Left forelimb (tissue), 1 donor: Measurements from ENCODE around the gene ZNF366.

Experiments
- DNase-seq: peaks from one replicate; pipeline ENCODE4 v3.0.0-alpha.2; 2018; ENCODE audit warnings: low spot score

Gene ZNF366

DNA sequence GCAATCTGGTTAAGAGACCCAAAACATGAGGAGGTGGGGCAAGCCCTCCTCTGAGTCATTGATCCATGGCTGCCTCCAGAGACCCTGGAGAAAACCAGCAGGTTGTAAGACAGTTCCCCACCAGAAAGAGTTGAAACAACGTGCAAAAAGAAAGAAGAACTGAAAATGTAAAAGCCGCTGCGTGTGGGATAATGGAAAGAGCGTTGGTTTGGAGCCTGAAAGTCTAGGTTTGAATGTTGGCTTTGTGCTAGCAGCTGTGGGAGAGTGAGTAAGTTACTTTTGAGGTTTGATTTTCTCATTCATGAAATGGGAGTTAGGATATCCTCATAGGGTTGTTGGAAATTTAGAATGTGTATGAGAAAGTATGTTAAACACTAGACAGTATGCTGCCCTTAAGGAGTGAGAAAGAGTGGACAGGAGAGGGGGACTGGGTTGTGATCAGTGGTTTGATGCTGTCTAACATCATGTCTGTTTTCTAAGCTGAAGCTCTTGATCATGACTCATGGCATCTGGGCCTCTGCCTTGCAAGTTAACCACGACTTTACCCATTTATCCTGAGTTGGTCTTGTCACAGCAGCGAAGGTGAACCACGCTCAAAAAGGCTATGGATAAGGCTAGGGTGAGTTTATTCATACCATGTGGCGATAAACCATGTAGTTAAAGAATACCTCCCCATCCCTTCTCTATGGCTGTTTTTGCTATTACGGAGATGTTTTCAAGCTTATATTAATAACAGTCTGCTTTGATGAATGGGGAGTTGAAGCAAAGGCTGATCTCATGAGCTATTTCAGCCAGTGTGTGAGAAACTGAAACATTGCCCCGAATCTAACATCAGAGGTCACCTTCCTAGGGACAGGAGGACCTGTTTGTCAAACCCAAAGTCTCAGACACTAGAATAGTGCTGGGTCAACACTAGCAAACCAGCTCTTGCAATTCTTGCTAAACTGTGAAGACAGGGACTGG lies 41.3 kb downstream of the ZNF366 start:
- DNase-seq = no peak

DNA sequence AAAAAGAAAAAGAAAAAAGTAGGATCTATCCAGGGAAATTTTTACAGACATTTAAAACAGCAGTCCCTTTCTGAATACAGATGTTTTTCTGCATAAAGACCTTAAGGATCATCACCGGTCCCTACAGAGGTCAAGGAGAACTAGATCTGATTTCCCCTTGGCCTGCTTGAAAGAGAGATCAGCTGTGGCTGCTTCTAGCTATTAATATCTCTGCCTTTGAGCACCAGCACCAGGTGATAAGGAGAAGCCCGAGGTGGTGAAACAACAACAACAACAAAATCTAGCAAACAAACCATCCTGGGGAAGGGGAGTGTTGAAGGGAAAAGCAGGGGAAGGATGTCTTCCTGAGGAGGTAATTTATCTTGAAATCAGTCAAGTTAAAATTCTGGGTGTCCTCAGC lies 42.1 kb downstream of the ZNF366 start:
- DNase-seq = no peak

DNA sequence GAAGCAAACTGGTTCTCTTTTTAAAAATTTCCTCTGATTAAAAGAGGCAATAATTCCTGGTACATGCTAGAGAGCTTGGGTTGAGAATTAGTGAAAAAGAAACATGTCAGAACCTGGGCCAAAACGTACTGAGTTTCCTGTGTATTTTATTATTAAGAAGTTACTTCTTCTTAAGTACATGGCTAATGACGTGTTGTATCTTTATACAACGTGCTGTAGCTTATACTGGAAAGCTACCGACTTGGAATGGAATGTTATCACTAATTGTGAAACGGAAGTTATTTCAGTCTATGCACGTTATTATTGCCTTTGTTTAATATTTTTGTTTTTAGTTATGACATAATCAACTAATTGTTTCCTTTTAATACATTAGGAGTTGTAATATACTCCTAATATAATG lies 43.1 kb downstream of the ZNF366 start:
- DNase-seq = no peak

DNA sequence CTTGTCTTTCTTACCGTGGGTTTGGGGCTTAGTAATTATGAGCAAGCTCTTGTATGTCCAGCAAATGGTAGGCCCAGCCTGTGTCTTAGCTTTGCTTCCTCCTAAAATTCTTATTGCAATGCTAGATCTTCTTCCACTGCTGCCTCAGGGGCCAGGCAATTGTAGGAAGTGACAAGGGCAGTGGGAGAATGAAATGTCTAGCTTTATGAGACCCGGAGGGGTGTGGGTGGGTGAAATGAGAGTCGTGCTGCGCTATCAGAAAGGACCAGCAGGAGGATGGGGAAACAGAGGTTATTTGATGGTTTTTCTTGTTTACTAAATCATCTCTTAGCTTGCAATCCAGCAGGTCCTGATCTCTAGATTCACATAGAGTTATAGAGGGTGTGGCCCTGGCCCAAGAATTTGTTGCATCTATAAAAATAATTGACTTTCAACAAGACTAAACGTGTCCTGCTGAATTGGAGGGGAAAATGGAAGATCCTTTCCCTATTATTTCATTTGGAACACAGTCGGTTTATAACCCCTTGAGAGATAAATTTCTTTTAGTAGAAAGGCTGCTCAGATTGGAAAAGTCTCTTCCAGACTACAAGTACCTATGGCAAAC lies 43.7 kb downstream of the ZNF366 start:
- no peak for DNase-seq

DNA sequence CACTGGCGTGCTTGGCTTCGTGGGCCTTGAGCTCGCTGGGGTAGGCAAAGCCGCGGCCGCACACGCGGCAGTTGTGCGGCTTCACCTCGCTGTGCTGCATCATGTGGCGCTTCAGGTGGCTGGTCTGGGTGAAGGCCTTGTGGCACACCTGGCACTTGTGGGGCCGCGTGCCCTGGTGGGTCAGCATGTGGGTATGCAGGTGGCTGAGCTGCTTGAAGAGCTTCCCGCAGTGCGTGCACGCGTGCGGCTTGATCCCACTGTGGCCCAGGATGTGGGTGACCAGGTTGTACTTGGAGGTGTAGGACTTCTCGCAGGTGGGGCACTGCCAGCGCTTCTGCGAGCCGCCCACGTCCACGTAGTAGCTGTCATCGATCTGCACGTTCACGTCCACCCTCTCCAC lies 46.8 kb downstream of the ZNF366 start:
- DNase-seq = no peak

DNA sequence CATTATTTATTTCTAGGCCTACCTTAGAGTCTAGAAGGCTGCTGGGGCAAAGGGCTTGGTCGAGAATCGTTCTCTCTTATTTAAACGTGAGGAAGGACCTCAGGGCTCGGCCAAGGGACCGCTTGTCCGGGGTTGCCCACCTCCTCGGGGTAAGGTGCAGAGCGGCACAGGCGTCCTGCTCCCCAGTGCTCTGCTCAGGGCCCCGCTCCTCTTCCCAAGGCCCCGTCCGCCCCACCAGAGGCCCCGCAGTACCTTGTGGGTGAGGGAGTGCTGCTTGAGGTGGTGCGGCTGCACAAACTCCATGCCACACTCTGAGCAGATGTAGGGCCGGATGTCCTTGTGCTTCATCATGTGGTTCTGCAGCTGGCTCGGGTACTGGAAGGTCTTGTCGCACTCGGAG lies 47.3 kb downstream of the ZNF366 start:
- DNase-seq = no peak

DNA sequence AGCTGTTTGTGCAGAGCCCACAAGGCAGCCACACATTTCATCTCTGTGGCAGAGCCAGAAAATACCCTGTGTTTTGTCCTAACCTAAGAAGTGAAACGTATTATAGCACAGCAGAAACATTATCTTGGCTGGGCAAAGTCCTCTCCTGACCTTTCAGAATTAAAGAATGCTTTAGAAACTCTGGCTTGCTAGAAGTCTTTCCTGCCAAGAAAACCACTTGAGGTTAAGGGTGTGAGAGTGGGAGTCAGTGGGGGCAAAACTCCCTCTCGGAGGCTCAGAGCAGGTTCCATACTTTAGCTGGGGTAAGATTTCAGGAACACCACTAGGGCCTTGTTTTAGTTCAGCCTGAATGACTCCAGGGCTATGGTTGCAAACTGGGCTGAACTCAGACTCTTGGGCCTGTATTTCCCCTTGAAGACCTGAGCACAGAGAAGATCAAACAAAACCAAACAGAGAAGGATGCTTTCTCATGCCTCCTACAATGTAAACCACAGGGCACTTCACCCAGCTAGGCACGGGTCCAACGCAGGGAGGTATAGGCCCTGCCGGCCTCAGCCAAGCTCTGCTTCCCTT lies 48.0 kb downstream of the ZNF366 start:
- DNase-seq = no peak

DNA sequence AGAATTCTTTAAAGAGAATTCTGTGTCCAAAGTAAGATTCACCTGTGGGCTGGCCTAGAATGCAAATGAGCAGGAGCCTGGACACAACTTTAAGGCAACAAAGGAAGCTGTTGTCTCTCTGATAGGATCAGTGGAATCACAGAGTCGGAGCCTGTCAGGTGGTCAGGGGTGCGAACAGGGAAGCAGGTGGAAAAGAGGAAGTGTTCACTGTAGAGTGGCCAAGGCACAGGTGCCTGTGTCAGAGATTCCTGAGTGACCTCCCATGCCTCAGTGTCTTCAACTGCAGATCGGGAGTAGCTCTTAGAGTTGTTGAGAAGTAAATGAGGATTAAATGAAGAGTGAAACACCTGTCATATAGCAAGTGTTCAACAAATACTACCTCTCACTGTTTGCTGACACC lies 48.8 kb downstream of the ZNF366 start:
- DNase-seq = no peak

DNA sequence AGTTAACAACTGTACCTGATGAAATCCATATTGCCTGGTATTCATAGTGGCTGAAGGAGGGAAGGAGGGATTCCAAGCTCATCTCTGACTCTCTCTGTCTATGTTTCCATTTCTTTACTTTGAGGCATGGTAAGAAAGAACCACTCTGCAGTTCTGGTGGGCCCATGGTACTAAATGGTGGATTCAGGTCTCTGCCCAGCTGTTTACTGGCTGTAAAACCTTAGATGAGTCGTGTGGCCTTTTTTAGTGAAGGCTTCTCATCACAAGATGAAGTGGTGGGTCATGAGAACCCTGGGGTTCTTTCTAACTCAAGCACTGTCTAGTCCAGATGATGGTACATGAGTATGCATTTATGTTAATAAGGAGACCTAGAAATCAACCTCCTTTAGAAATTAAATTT lies 49.7 kb downstream of the ZNF366 start:
- DNase-seq = no peak

DNA sequence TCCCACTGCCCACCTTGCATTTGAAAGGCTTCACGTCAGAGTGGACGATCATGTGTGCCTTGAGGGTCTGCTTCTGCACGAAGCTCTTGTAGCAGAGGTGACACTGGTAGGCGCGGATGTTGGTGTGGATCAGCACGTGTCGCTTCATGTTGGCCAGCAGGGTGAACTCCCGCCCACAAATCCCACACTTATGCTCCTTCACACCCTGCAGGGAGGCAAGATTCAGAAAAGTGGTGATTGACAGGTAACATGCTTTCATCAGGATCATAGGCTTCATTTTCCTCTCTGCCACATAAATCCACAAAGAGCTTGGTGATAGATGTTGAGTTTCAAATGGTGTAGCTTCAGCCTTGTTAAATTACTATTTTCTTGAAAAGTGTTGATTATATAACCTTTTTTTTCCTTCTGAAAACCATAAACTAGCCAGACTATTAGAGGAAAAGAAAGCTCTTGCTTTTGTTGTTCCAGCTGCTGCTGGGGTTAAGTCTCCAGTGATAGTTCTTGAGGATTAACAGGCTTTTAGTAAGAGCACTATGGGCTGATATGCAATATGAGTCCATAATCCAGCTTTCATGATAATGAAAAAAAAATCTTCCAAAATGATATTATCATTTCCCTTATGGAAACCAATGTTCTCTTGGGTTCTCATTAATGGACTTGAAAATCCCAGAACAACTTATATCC lies 50.7 kb downstream of the ZNF366 start:
- no peak for DNase-seq

DNA sequence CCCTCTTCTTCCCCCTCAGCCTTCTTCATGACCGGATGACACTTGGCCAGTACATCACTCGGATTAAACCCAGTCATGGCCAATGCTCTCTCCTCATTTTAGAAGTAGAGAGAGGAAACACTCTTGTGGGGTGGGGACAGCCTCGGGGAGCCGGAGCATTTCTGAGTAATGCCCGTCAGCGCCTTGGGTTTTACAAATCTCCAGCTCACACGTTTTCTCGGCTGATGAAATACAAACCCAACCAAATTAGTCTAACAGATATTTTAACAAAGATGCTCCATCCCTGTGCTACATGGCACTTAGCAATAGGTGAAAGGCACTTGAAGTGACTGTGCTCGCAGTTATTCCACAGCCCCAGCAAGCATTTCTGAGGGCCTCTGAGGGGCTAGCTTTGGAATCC lies 51.7 kb downstream of the ZNF366 start:
- no peak for DNase-seq

DNA sequence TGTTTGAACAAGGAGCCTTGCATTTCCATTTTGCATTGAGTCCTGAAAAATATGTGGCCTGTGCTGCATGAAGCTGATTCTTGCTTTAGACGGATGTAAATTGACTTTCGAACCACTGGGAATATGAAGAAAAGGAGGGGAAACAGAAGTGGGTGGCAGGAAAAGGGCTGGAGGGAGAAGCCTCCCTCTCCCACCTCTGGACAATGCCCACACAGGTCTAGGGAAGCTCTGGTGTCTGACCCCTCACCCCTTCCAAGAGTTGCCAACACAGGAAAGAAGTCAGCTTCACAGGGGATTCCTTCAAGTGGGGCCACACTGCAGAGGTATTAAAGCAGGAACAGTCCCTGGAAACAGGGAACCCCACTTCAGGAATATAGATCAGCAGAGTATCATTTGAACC lies 52.2 kb downstream of the ZNF366 start:
- DNase-seq = no peak

DNA sequence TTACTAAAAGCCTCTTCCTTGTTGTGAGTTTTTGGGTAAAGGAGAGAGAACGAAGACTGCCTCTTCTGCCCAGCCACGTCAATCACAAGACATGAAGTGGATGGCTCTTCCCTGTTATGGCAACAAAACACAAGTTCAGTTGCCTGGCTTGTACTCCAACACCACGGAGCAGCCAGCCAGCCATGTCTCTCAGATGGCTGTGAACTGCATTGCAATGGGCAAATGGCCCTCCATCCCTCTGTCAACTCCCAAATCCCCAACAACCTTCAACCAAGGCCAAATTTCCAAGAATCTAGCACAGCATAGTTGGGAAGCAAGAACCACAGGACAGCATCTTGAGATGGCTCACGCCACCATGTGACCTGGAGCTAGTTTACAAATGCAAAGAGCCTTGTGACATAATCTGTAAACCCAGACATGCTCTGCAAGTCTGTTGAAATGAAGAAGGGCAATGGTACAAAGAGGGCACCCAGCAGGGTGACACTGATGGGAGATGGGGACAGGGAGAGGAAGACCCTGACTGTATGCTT lies 53.9 kb downstream of the ZNF366 start:
- DNase-seq = no peak

DNA sequence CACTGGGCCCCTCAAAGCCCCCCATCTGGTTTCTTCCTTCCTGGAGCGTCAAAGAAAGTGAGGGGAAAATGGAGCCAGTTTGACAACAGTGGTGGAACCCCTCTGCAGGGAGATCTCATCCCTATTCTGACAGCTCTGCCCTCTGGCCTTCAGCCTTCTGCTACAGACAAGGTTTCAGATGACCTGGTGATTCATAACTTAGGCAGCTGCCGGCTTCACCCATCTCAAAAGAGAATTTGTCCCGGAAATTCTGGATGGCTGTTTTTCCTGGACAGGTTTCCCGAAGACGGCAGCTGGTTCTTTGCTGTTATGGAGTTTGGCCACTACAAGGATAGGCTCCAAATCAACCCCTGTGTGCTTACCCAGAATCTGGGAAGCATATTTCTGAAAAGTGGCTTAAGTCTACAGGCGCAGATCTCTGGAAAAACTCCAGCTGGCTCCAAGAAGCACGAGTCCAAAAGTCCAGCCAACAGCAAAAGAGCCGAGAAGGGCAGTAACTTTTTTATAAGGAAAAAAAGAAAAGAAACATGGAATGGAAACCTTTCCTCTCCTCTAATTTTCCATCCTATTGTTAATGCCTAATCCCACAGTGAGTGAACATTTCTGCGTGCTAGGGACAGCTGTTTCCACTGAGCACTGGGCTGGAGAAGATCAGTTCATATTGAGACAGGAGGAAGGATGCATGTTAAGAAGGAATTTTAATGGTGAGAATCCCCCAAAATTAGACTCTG lies 54.5 kb downstream of the ZNF366 start:
- peak; percentile 87 for DNase-seq

DNA sequence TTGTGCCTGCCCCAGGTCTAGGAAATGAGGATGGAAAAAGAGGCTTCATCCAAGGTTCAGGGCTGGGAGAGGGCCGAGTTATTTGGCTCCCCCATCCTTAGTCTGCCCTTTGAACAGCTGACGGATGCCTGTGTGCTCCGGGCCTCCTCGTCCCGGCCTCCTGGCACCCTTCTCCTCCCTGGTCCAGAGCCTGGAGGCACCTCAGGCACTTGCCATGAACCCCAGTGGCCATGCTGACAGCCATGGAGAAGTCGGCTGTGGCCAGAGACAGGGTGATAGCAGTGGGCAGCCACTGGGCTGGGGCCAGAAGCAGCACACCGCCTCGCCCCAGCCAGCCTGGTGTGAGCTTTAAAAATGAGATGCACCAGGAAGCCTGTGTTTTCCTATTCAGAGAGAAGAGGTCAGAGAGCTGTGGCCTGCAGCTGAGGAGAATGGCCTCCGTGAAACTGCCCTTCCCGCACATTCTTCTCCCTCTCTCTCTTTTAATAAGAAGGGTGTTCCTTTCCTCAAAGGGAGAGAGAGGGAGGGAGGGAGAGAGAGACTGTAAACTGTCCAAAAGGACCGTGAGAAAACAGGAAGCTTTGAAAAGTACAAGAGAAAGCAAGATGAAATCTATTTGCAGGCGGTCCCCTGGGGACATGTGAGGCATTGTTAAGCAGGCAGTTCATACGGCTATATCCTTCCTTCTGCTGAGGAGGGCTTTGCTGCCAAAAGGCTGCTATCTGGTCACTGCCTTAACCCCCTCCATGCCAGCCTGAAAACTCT lies 55.3 kb downstream of the ZNF366 start:
- DNase-seq = peak; percentile 86

DNA sequence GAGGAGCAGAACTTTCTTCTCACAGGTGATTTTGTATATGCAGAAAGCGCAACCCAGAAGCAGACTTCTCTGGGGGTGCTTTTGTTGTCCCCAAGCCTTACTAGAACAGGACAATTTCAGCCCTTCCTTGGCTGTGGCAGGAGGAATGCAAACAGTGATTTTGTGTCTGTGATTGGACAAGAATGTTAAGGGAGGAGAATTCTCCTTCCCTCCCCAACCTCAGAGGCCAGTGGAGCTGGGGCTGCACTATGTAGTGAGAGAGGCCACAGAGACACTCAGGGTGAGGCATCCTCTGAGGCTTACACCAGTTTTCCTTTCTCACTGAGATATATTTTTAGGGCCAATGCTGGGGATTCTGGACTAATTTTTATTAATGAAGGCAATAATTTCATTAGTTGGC lies 58.8 kb downstream of the ZNF366 start:
- no peak for DNase-seq

DNA sequence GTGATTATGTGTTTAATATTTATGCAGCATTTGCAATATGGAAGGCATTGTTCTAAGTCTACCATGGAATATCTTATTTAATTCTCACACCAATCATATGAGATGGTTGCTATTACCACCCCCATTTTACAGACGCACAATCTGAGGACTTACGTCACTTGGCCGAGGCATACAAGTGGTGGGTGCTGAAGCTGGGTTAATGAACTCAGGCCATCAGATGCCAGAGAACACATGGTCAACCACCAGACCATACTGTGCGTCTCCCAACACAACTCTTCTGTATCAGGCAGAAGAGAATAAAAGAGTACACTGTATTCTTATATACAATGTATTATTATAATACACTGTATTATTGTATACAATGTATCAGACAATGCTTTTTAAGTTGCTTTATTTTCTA lies 59.5 kb downstream of the ZNF366 start:
- DNase-seq = no peak

DNA sequence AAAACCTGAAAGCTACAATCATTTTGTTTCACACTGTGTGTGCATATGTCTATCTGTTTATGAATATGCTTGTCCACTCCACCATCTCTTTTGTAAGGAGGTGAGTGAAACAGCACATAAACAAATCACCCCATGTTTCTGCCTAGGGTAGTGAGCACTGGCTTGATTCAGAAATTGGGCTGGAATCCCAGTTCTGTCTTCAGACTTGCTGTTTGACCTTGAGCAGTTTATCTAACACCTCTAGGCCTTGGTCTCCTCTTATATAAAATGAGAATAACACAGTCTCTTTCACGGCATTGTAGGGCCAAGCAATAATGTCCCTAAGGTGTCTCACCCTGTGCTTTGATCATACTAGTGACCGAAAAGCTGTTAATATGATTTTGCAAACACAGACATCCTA lies 61.2 kb downstream of the ZNF366 start:
- no peak for DNase-seq

DNA sequence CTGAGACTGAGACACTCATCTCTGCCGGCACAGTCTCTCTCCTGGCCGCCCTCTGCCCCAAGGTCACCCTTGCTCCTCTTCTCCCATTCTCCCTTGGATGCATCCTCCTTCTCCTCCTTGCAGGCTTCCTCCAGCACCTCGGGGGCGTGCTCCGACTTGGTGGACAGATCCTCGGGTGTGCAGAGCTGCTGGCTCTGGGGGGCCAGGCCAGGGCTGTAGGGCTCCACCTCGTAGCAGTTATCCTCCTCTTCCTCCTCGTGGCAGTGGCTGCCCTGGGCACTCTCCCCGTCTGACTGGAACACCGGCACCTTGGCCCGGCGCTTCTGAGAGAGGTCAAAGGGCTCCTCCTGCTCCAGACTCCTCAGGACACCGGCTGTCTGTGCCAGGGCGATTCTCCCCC lies 63.3 kb downstream of the ZNF366 start:
- no peak for DNase-seq

DNA sequence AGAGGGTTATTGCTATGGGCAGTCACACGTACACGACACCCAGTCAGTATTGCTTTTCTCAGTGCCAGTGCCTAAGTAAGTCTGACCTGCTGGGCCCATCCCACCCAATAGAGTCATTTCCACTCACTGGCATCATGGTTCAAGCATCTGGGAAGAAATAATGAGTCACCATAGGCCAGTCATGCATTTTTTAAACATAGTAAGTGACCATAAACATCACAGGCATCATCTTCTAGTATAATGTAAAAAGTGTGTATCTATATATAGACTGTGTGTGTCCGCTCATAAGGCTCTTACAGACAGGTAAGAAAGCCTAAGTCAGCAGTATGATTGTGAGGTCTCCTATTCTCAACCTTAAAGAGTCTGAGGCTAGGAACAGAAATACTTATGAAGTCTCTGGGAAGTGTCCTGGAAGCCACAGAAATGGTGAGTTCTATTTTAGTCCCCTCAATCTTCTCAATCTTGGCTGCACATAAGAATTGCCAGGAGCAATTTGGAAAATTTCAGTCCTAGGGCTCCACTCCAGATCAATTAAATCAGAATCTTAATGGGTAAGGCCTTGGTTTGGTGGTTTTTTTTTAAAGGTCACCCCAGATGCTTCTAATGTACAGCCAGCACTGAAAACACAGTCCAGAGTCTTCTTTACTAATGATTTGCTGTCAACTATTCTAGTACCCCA lies 65.2 kb downstream of the ZNF366 start:
- no peak for DNase-seq
